H1 (cell line): Measurements from ENCODE around the gene SLC9C1. TPM values are rescaled to one million over a fixed set of nuclear protein-coding genes. Genes with fewer than 3 reads are reported as not detected.

Source experiments
- CTCF ChIA-PET: fragments of 300-600 bp; sonication (Branson Sonifier 250); formaldehyde crosslinking; loops from one replicate; lab custom pipeline; 2021; ENCODE audit not compliant: partially characterized antibody; lab: Charles Lee
- POLR2A ChIA-PET: fragments of 300-600 bp; sonication (Branson Sonifier 250); formaldehyde crosslinking; loops from one replicate; lab custom pipeline; 2021; ENCODE audit warnings: inconsistent platforms; ENCODE audit not compliant: partially characterized antibody; lab: Charles Lee
- DNase-seq, 2 experiments: peaks; one replicate each; pipeline versions ENCODE4 v3.0.0 to v3.0.0-alpha.2; 2010 to 2022; ENCODE audit warnings: low spot score in 2 of 2, low read depth in 1 of 2, mixed read lengths in 1 of 2
- FAIRE-seq: peaks from 2 replicates; lab custom pipeline; 2011; peaks lifted over from hg19 to GRCh38; lab: Jason Lieb, UNC
- H2AFZ ChIP-seq: 2 replicates; pipeline ENCODE4 v1.8.1; 2012; ENCODE audit warnings: low read length, inconsistent platforms
- H2AK5ac ChIP-seq: 2 replicates; pipeline ENCODE4 v1.6.1; 2013; ENCODE audit warnings: low read depth, low read length
- H2BK120ac ChIP-seq: replicated peaks from 2 replicates; pipeline ENCODE3; 2013; ENCODE audit warnings: low read depth, low read length, inconsistent platforms
- H2BK12ac ChIP-seq: 2 replicates; pipeline ENCODE4 v1.6.1; 2013; ENCODE audit warnings: low read depth, low read length
- H2BK15ac ChIP-seq: 2 replicates; pipeline ENCODE4 v1.6.1; 2013; ENCODE audit warnings: low read length
- H2BK20ac ChIP-seq: 2 replicates; pipeline ENCODE4 v1.6.1; 2013; ENCODE audit warnings: low read length
- H2BK5ac ChIP-seq: 2 replicates; pipeline ENCODE4 v1.6.1; 2013; ENCODE audit warnings: low read depth, low read length
- H3K14ac ChIP-seq: 2 replicates; pipeline ENCODE4 v1.6.1; 2013; ENCODE audit warnings: inconsistent platforms; ENCODE audit not compliant: insufficient read length
- H3K18ac ChIP-seq: 2 replicates; pipeline ENCODE4 v1.6.1; 2013; ENCODE audit warnings: low read length; ENCODE audit errors: extremely low read depth
- H3K23ac ChIP-seq: 2 replicates; pipeline ENCODE4 v1.6.1; 2013; ENCODE audit warnings: inconsistent platforms; ENCODE audit not compliant: insufficient read length
- H3K23me2 ChIP-seq: 2 replicates; pipeline ENCODE4 v1.6.1; 2013; ENCODE audit warnings: low read depth, low read length
- H3K27ac ChIP-seq: 2 replicates; pipeline ENCODE4 v1.6.1; 2011; ENCODE audit warnings: low read depth, low read length, inconsistent platforms
- H3K27me3 ChIP-seq, 4 experiments: replicated peaks in 1 of 4; 1 replicate in 1 of 4; 2 replicates in 3 of 4; pipeline versions ENCODE4 v1.6.1 to v1.8.1; 2011 to 2013; ENCODE audit warnings: low read length in 3 of 4, mild to moderate bottlenecking in 3 of 4, inconsistent platforms in 2 of 4, mixed read lengths in 2 of 4, moderate library complexity in 1 of 4; ENCODE audit not compliant: control insufficient read depth in 3 of 4, insufficient read depth in 3 of 4; ENCODE audit errors: extremely low read depth in 1 of 4
- H3K36me3 ChIP-seq, 4 experiments: 2 replicates each; pipeline versions ENCODE4 v1.6.1 to v1.8.1; 2011 to 2013; ENCODE audit warnings: mild to moderate bottlenecking in 4 of 4, low read length in 3 of 4, moderate library complexity in 2 of 4, control low read depth in 1 of 4, inconsistent platforms in 1 of 4; ENCODE audit not compliant: insufficient read depth in 4 of 4, control insufficient read depth in 2 of 4
- H3K4ac ChIP-seq: replicated peaks from 2 replicates; pipeline ENCODE3; 2013; ENCODE audit warnings: low read length, low read depth, mixed read lengths, inconsistent platforms; ENCODE audit not compliant: insufficient read length
- H3K4me1 ChIP-seq, 4 experiments: replicated peaks in 1 of 4; 1 replicate in 1 of 4; 2 replicates in 3 of 4; pipeline versions ENCODE4 v1.6.1 to v1.8.1; 2011 to 2013; ENCODE audit warnings: low read length in 3 of 4, inconsistent platforms in 2 of 4, mixed read lengths in 1 of 4; ENCODE audit not compliant: insufficient read depth in 4 of 4, control insufficient read depth in 3 of 4
- H3K4me2 ChIP-seq, 2 experiments: 2 replicates each; pipeline versions ENCODE4 v1.6.1 to v1.8.1; 2011 to 2013; ENCODE audit warnings: low read depth in 2 of 2, low read length in 2 of 2, control low read depth in 1 of 2, inconsistent platforms in 1 of 2, mild to moderate bottlenecking in 1 of 2; ENCODE audit not compliant: insufficient read depth in 1 of 2
- H3K4me3 ChIP-seq, 4 experiments: fragments of 200-600, 300-600 bp in 1 of 4; sonication (generic), shearing (Covaris generic), sonication (Bioruptor Twin) in 1 of 4; 2 replicates each; pipeline versions ENCODE4 v1.5.1 to v1.8.1; 2011 to 2016; ENCODE audit warnings: low read length in 4 of 4, low read depth in 3 of 4, control low read depth in 2 of 4, inconsistent platforms in 2 of 4, mild to moderate bottlenecking in 2 of 4, mixed read lengths in 1 of 4, moderate library complexity in 1 of 4; ENCODE audit not compliant: insufficient read depth in 2 of 4; ENCODE audit errors: extremely low read depth in 1 of 4
- H3K56ac ChIP-seq: replicated peaks from 2 replicates; pipeline ENCODE3; 2013; ENCODE audit warnings: low read depth, mild to moderate bottlenecking, mixed read lengths, low read length, inconsistent platforms; ENCODE audit not compliant: insufficient read length
- H3K79me1 ChIP-seq: 2 replicates; pipeline ENCODE4 v1.6.1; 2013; ENCODE audit warnings: low read depth, low read length, control low read depth
- H3K79me2 ChIP-seq, 2 experiments: 2 replicates each; pipeline versions ENCODE4 v1.6.1 to v1.8.1; 2012 to 2013; ENCODE audit warnings: low read length in 2 of 2, mild to moderate bottlenecking in 2 of 2, inconsistent platforms in 1 of 2; ENCODE audit not compliant: insufficient read depth in 2 of 2, control insufficient read depth in 1 of 2
- H3K9ac ChIP-seq, 4 experiments: replicated peaks in 1 of 4; 1 replicate in 1 of 4; 2 replicates in 3 of 4; pipeline versions ENCODE4 v1.6.1 to v1.8.1; 2011 to 2013; ENCODE audit warnings: low read depth in 3 of 4, low read length in 3 of 4, control low read depth in 2 of 4, mild to moderate bottlenecking in 2 of 4, moderate library complexity in 2 of 4, inconsistent platforms in 1 of 4; ENCODE audit errors: extremely low read depth in 1 of 4
- H3K9me3 ChIP-seq, 2 experiments: 2 replicates each; pipeline versions ENCODE4 v1.6.1 to v1.8.1; 2012 to 2013; ENCODE audit warnings: mild to moderate bottlenecking in 2 of 2, moderate library complexity in 2 of 2, control low read depth in 1 of 2, inconsistent platforms in 1 of 2, low read depth in 1 of 2, low read length in 1 of 2, mixed read lengths in 1 of 2; ENCODE audit not compliant: insufficient read depth in 2 of 2
- H4K20me1 ChIP-seq, 2 experiments: replicated peaks in 1 of 2; 2 replicates each; pipeline versions ENCODE3 to v1.8.1; 2011 to 2013; ENCODE audit warnings: inconsistent platforms in 2 of 2, low read length in 2 of 2, mild to moderate bottlenecking in 1 of 2; ENCODE audit not compliant: insufficient read depth in 2 of 2, control insufficient read depth in 1 of 2
- H4K5ac ChIP-seq: 2 replicates; pipeline ENCODE4 v1.6.1; 2013; ENCODE audit warnings: low read length, low read depth, mixed read lengths, inconsistent platforms; ENCODE audit not compliant: insufficient read length
- H4K8ac ChIP-seq: 2 replicates; pipeline ENCODE4 v1.8.0; 2013; ENCODE audit warnings: mild to moderate bottlenecking, moderate library complexity, low read length, inconsistent platforms; ENCODE audit not compliant: insufficient read depth; ENCODE audit errors: extremely low read depth
- H4K91ac ChIP-seq: replicated peaks from 2 replicates; pipeline ENCODE3; 2013; ENCODE audit warnings: low read length, mixed read lengths, inconsistent platforms; ENCODE audit not compliant: insufficient read length
- JUND ChIP-seq: IDR thresholded peaks from 2 replicates; pipeline ENCODE4 v1.6.1; 2011; ENCODE audit warnings: mild to moderate bottlenecking, improper control_type of control experiment, low read length
- POLR2AphosphoS5 ChIP-seq: IDR thresholded peaks from 2 replicates; pipeline ENCODE4 v1.6.1; 2011; ENCODE audit warnings: low read depth, low read length
- SP4 ChIP-seq: IDR thresholded peaks from 2 replicates; pipeline ENCODE4 v1.6.1; 2012; ENCODE audit warnings: low read length, inconsistent platforms
- WGBS, 2 experiments: shearing (Covaris generic) in 1 of 2; methylation state at CpG; one replicate each; pipeline versions ENCODE4 v1.1.6 to v1.1.7; 2013 to 2015; ENCODE audit warnings: low lambda C conversion rate in 2 of 2, mixed read lengths in 2 of 2, inconsistent platforms in 1 of 2, low coverage in 1 of 2, missing lambda C conversion rate in 1 of 2; ENCODE audit not compliant: insufficient replicate concordance in 2 of 2, insufficient coverage in 1 of 2, insufficient read length in 1 of 2; ENCODE audit errors: extremely low coverage in 1 of 2, missing lambda C conversion rate in 1 of 2; 5-methylcytosine and 5-hydroxymethylcytosine counted together
- polyA plus RNA-seq, 7 experiments: library from polyadenylated mRNA; depleted of rRNA in 3 of 7; stranded (reverse) in 5 of 7; unstranded in 2 of 7; fragments of >200 nt in 5 of 7; fragments of 200-250 nt in 2 of 7; gene quantifications; 1 replicate in 5 of 7; 2 replicates in 1 of 7; 4 replicates in 1 of 7; pipeline versions ENCODE4 v1.2.1 to v1.2.3, GENCODE V29; 2011 to 2013; ENCODE audit warnings: missing spikeins in 2 of 7, mixed read lengths in 2 of 7
- total RNA-seq: library from RNA; stranded (reverse); fragmentation: NEBNext Ultra II Directional; extraction: Animal tissue kit (Norgen Biotek cat#: 25700); gene quantifications from 2 replicates; pipeline ENCODE4 v1.2.1, GENCODE V29; 2021

Gene SLC9C1
- total and polyA plus RNA-seq, 2 of the 8 experiments (the other 6 are each of a cell fraction or from before 2014, with no cell fraction given): 0.15 to 0.24 TPM

GRCh38 chr3:112127522-112128494, 166.2 kb downstream of the SLC9C1 start:
- H2BK12ac ChIP-seq: peak overlapping the region; percentile 40; the same call in 1 of the 2 replicates
- no peak overlapping the region for H2BK5ac ChIP-seq
- no peak overlapping the region for H2AFZ ChIP-seq
- no peak overlapping the region for H2AK5ac ChIP-seq
- no peaks in the 10 kb centered on the region for H3K79me2 ChIP-seq
- ChIA-PET POLR2A (interaction anchor here (0.6 to 1.3 kb wide), 3 partner anchors 11 to 147 kb away, joined by 3 read pairs; no protein-coding TSS in a partner anchor), CTCF (interaction anchor here (0.6 to 5.1 kb wide), 3 partner anchors 10 to 84 kb away, joined by 3 to 31 read pairs (median 20); no protein-coding TSS in a partner anchor)
- H3K4me2 ChIP-seq: no peak overlapping the region
- H3K36me3 ChIP-seq: no peaks in the 10 kb centered on the region; a peak in 2 of 8 replicates
- H3K23me2 ChIP-seq: no peaks in the 10 kb centered on the region
- no peak overlapping the region for H3K27ac ChIP-seq
- H3K14ac ChIP-seq: no peak overlapping the region
- no peak for FAIRE-seq
- no peak overlapping the region; the same call in 1 of the 2 replicates for H3K18ac ChIP-seq
- H4K5ac ChIP-seq: no peak overlapping the region
- no peaks in the 10 kb centered on the region for H4K20me1 ChIP-seq
- H2BK15ac ChIP-seq: no peak overlapping the region
- DNase-seq: no peak
- no peak overlapping the region for H4K8ac ChIP-seq
- H3K9me3 ChIP-seq: no peaks in the 10 kb centered on the region
- no peak overlapping the region for H3K4ac ChIP-seq
- H3K4me1 ChIP-seq: peaks cover 0 to 16% (median 11%) of the 10 kb centered on the region in 4 experiments; a peak in 5 of 7 replicates
- no peak overlapping the region for H3K9ac ChIP-seq
- no peak overlapping the region for H3K56ac ChIP-seq
- H4K91ac ChIP-seq: no peak overlapping the region
- H3K79me1 ChIP-seq: no peaks in the 10 kb centered on the region
- no peaks in the 10 kb centered on the region for H3K27me3 ChIP-seq
- peak overlapping the region; percentile 36; the same call in 1 of the 2 replicates for H2BK20ac ChIP-seq
- no peak overlapping the region for H3K4me3 ChIP-seq
- H2BK120ac ChIP-seq: no peak overlapping the region
- no peak overlapping the region for H3K23ac ChIP-seq
- WGBS, 2 experiments: 85% methylated on average over 10 of the region's 10 CpGs; no CpG with 5 or more reads in 1 of the 2 experiments
- TF ChIP-seq SP4 (no peak), JUND (no peak), POLR2AphosphoS5 (no peak)
